Fibroblast of mammary gland (primary cell): ENCODE results near the gene KIF26B.

Experiments used
- DNase-seq: peaks from one replicate; pipeline ENCODE4 v3.0.0-alpha.2; 2010; ENCODE audit warnings: low read depth
- H3K4me3 ChIP-seq: 2 replicates; pipeline ENCODE4 v1.5.1; 2011; ENCODE audit warnings: low read depth, mild to moderate bottlenecking, low read length, moderate library complexity; ENCODE audit not compliant: control insufficient read depth
- TF ChIP-seq, protein P1 (sequence below): conservative IDR thresholded peaks from 2 replicates; pipeline ENCODE4 v1.5.1; 2011; ENCODE audit warnings: low read depth, low read length, inconsistent platforms; ENCODE audit not compliant: control insufficient read depth, insufficient read depth

KIF26B gene

DNA sequence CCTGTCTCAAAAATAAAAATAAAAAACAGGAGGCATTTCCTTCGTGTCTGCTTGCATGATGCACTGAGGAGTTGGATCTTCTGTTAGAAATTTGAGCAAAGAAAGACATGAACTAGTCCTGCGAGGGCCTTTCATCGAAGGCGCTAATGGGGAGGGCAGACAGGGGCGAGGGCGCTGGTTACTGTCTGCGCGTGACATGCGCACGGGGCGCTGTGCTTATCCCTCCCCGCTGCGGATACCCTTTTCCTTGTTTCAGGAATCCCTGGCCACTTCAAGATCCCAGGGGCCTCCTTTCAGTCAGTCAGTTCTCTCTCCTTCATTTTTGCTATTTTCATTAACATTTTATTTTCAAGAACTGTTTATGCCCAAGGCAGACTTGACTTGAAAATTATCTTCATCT, 545.8 kb downstream of the KIF26B start:
- H3K4me3 ChIP-seq: no peak overlapping the region
- no peak for DNase-seq
- TF ChIP-seq, protein P1, sequence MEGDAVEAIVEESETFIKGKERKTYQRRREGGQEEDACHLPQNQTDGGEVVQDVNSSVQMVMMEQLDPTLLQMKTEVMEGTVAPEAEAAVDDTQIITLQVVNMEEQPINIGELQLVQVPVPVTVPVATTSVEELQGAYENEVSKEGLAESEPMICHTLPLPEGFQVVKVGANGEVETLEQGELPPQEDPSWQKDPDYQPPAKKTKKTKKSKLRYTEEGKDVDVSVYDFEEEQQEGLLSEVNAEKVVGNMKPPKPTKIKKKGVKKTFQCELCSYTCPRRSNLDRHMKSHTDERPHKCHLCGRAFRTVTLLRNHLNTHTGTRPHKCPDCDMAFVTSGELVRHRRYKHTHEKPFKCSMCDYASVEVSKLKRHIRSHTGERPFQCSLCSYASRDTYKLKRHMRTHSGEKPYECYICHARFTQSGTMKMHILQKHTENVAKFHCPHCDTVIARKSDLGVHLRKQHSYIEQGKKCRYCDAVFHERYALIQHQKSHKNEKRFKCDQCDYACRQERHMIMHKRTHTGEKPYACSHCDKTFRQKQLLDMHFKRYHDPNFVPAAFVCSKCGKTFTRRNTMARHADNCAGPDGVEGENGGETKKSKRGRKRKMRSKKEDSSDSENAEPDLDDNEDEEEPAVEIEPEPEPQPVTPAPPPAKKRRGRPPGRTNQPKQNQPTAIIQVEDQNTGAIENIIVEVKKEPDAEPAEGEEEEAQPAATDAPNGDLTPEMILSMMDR: no peak

DNA sequence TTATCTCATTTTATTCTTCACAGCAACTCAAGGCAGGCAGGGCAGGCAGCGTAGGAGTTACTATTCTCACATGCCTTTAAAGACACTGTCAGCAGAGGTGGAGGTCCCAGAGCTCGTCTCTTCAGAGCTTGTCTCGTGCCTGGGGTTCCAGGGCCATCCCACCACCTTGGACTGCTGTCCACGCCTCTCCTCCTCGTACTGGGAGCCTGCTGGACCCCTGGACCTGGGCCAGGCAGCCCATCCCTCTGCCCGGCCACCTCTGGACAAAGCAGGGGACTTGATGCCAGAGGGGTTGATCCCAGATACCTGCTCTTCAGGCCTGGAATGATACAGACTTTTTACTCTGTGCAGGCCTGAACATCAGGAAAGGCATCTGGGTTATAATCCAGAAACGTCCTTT, 546.8 kb downstream of the KIF26B start:
- DNase-seq: no peak
- TF ChIP-seq, protein P1: no peak
- H3K4me3 ChIP-seq: no peak overlapping the region

DNA sequence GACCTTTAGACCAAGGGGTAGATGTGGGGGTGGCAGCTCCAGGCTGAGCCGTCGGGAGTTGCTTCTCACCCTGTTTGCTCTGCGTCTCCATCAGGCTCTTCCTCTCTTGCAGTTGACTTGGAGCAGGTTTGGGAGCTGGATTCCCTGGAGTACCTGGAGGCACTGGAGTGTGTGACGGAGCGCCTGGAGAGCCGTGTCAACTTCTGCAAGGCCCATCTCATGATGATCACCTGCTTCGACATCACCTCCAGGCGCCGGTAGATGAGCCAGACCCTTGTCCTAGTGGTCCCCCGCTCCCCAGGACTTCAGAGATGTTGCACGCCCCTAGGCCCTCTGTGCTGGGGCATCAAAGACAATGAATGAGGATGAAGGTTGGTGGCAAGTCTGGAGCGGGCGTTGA, 547.6 kb downstream of the KIF26B start:
- no peak overlapping the region for H3K4me3 ChIP-seq
- TF ChIP-seq, protein P1: no peak
- DNase-seq: no peak

DNA sequence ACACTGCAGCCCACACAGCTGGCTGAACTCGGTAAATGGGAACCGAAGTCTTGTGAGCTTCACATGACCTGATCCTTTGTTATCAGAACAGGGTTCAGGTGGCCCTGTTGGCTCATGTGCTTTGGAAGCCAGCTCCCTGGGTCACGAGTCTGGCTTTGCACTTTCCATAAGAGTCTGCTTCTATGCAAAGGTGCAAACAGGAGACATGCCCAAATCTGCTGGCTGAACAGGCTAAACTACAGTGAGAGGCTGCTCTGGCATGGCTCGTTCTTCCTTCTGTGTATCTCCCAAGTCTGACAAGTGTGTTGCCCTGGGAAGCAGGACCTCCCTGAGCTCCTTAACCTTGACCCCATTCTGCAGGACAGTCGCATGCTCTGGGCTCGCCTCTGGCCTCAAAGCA, 549.6 kb downstream of the KIF26B start:
- TF ChIP-seq, protein P1: no peak
- H3K4me3 ChIP-seq: no peak overlapping the region
- no peak for DNase-seq

DNA sequence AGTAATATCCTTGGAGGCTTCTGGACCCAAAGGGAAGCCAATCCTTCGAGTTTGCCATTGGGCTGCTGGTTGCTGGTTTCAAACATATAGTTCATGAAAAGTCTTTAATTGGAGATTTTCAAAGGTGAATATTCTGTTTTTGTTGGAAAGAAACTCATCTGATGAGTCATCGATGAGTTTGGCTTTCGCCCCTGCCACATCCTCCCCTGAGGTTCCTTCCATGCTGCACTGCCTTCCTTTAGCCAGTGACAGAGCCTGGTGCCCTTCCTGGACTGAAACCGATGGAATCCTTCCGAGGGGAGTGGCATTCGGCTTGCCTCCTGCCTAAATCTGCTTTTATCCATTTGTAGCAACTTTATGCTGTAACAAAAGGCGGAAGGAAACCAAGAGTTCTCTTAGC, 550.0 kb downstream of the KIF26B start:
- DNase-seq: peak; percentile 71
- H3K4me3 ChIP-seq: no peak overlapping the region
- TF ChIP-seq, protein P1: no peak

DNA sequence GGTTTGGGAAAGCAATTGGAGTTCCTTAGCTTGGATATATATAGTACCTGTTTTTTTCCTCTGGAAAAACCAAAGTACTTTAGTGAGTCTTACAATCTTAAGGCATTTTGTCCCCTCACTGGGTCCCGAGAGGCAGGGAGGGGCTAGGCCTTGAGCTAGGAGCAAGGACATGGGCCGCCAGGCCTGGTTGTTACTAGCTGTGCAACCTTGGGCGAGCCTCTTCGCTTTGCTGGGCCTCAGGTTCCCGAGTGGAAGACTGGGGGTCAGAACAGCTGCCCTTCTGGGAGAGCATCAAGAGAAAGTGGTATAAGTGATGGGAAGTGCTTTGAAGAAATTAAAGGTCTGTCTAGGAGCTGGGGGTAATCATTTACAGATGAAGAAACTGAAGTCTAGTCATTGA, 553.2 kb downstream of the KIF26B start:
- DNase-seq: no peak
- TF ChIP-seq, protein P1: no peak
- H3K4me3 ChIP-seq: no peak overlapping the region
